Stimulated activated CD8-positive, alpha-beta memory T cell treated with anti-CD3 and anti-CD28 coated beads, Interleukin-2, amount 100 ng/mL, for 48 hours (primary cell): Measurements from ENCODE around the gene SORL1-AS1.

Experiments used
- DNase-seq, 2 donors: peaks; one replicate each; pipeline ENCODE4 v3.0.0-alpha.2; 2020; ENCODE audit warnings: low read depth in 2 of 2

The SORL1-AS1 gene

DNA sequence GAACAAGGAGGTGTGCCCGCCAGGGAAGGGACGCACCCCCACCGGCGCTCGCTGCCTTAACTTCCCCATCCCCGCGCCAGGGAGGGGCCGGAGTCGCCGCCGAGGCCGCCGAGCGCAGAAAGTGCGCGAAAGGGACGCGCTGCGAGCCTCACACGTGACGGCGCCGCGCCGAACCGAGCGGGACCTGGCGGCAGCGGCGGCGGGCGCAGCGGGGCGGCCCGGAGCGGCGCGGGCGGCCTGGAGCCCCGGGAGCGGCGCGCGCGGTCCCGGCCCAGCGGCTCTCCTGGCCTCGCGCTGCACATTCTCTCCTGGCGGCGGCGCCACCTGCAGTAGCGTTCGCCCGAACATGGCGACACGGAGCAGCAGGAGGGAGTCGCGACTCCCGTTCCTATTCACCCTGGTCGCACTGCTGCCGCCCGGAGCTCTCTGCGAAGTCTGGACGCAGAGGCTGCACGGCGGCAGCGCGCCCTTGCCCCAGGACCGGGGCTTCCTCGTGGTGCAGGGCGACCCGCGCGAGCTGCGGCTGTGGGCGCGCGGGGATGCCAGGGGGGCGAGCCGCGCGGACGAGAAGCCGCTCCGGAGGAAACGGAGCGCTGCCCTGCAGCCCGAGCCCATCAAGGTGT, 670 bp downstream of the SORL1-AS1 start, which contains the start of gene SORL1:
TSS of gene SORL1 (plus strand) at position 329 of the 623 bp plus-strand sequence. CDS start at position 347, 18 bp downstream.
- DNase-seq = peak; percentile 63 to 70

DNA sequence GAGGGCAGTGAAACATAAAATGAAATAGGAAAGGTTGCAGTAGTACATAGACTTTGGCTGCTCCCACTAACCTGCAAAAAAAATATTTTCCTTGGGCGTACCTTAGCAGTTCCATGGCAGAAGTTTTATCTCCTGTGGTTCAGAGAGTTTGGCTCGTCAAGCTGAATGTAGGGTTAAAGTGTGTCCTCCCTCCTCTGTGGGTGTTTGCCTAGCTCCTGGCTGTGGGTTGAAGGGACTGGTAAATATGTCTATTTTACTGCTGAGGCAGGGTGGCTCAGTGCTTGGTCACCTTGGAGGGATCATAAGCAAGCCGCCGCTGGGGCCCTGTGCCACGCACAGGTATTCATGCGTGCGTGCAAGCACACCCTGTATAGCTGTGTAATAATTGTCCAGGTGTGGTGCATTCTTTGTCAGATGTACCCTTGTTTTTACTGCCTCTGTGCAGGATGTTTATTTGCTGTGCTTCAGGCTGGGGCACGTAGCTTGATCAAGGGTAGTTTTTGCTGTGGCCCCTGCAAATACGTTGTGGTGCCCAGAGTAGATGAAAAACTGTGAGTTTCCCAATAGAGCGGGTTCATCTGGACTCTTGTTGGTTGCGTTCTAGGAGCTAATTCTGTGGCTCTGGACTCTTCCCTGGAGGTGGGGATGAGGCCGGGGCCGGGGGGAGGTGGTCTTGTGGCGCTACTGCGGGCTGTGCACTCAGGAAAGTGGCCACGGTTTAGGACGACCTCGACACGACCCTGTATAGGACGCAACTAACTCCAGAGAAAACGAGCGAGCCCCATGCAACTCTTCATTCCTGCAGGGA, 1.4 kb downstream of the SORL1-AS1 start:
- DNase-seq = no peak

DNA sequence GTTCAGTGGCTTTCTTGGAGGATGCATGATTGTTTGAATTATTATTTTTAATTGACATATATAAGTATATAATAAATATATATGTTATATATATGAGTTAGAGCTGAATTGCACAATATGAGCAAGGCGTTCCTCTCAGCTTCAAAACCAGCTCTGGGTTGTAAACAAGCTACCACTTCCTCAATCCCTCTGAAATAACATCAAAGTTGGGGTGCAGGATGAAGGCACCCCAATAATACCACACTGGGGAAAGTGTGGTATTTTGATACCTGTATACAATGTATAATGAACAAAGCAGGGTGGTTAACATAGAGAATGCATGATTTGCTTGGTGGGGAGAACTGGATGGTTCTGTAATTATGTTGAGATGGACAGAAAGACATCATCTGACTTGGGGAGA, 2.4 kb downstream of the SORL1-AS1 start:
- DNase-seq = no peak

DNA sequence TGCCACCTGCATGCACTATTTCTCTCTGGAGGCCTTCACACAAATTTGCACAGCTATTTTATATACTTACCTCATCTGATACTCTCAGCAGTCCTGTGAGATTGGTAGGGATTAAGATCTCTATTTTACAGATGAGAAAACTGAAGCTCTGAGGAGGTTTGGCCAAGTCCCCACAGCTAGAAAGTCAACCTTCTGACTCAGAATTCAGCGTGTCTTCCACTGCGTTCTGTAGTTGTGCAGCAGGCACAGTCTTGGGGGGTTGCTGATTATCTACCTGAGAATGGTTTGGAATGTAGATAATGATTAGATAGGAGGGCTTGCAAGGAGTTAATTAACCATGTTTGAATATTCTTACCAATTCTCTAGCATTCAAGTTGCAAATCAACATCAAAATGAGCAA, 3.1 kb downstream of the SORL1-AS1 start:
- no peak for DNase-seq

DNA sequence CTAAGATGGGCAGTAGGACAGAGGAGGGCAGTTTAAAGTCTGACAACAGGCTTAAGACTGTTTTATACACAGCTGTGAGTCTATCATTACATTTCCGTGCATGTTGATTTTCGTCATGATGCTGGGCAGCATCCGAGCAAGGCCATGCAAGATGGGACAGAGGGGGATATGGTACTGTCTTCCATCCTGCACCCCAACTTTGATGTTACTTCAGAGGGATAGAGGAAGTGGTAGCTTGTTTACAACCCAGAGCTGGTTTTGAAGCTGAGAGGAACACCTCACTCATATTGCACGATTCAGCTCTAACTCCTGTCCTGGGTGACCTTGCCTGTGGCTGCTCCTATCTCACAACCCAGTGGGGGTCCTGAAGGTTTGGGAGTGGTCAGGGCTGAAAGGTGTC, 3.6 kb downstream of the SORL1-AS1 start:
- no peak for DNase-seq

DNA sequence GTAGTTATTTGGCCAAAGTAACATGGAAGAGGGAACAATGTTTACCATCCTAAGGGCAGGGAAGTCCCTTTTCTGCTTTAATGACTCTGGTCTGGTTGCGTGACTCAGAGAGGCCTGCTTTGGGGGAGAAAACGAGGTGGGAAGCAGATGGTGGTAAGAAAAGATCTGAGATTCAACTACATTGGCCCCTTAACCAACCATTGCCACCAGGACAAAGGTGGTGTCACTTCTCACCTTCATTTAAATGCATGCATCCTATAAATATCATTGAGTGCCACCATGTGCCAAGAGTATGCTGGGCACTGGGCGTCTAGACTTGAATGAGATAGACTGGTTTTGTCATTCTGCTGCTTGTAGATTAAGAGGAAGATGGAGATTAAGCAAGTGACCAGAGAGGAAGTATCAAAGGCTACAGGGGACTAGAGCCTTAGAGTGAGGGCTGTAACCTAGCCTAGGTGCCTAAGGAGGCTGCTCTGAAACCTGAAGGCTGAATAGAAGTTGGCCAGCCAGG, 4.3 kb downstream of the SORL1-AS1 start:
- DNase-seq = no peak

DNA sequence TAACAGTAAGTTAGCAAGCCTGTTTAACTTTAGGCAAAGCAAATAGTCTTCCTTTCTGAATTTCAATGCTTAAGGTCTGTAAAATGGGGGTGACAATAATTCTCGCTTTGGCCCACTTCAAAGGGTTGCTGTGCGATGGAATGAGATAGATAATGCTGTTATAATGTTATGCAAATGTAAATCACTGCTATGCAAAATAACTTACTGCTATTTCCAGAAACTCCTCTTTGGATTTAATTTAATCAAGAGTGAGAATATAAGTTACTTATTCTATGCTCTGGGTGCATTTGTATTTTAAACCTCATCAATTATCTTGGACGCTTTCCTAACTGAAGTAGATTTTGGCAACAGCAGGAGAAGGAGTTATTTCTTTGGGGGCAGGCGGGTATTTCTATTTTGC, 4.8 kb downstream of the SORL1-AS1 start:
- DNase-seq = no peak

DNA sequence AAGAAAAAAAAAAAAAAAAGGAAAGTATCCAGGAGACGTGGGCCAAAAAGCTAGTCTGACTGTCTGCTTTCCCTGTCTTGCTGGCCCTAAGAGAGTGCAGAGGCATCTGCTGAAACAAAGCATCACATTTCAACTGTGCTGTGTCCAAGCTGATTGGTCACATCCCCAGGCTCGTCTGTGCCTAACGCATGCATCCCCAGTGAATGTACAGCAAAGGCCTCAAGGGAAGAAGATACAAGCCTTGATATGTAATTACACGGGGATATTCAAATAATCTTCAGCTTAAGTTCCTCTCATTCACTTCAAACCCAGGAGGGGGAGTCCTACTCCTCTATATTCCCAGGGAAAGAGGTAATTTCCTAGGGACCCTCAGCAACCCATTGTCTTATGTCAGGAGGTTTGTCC, 6.0 kb downstream of the SORL1-AS1 start:
- DNase-seq = no peak

DNA sequence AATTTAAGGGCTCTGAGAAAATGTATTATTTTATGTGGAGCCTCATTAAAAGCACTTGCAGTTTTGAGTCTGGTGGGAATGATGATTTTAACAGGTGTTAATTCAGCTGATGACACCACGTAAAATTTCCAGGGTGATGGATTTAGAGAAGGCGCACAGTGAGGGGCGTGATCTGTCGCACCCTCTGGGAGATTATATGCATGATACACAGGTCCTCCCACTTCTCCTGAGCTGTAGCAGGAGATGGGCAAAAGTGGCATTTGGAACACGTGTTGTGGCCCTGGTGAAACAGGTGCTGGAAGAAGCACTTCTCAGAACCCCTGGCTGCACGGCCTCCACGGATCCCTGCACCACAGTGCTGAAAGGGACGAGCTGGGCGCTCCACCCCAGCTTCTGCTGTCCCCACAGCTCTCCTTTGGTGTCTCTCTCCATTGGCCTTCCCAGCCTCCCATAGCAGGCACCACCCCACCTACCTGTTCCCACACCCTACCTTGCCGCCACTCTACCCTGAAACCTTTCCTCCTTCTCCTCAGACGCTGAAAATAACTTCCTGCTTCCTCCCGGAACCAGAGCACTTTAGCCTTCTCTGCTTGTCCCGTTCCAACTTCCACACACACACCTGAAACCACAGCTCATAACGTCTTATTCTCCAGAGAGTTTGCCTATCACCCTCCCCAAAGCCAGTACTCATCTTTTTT, 7.5 kb downstream of the SORL1-AS1 start:
- no peak for DNase-seq

DNA sequence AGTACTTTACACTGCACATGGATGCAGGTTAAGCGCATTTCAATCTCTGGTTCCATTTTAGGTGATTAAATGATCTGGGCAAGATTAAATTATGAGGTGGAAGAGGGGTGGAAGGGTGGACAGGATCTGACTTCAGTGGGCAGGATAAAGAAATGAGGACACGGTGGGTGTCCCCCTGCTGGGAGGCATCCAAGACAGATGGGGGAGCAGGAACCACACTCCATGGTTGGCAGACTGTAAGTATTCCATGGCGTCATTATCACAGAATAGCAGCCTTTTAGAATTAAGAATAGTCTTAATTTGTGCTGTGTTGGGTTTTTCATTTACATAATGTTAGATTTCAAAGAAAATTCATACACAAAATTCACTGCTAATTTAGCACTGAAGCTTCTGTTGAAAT, 8.2 kb downstream of the SORL1-AS1 start:
- DNase-seq = no peak

DNA sequence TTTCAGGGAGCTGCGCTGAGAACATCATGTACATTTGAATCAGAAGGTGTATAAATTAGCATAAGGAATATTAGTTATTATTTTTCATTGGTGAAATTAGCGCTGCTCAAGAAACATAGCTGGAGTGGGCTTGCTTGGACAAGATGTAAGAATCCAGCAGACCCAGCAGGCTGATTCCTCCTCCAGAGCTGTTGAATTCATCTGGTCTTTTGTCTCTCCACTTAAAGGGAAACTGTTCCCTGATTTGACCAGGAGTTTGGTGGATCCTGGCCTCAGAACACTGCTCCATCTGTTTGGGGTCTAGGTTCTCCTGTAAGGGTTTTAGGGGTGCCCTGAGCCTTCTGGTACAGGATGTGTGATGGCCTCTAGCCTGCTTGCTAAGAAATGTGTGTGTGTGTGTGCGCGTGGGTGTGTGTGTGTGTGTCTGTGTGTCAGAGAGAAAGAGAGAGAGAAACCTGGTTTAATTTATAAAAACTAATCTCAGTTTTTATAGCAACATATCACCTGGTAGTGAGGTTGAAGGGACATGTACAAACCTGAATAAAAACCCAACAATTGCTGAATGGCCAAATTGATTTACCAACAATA, 9.0 kb downstream of the SORL1-AS1 start:
- no peak for DNase-seq

DNA sequence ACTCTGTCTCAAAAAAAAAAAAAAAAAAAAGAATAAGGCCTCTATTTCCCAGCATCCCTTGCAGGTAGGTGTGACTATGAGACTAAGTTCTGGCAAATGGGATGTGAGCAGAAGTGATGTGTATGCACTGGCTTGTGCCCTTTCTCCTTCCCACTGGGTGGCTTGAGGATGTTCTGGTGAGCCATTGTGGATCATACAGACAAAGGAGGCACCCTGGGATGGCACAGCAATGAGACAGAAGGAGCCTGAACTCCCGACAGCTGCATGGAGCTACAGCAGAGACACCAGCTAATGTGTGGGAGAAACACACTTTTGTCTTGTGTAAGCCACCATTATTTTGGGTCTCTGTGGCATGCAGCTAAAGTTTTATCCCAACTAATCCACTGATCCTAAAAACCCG, 11.2 kb downstream of the SORL1-AS1 start:
- no peak for DNase-seq

DNA sequence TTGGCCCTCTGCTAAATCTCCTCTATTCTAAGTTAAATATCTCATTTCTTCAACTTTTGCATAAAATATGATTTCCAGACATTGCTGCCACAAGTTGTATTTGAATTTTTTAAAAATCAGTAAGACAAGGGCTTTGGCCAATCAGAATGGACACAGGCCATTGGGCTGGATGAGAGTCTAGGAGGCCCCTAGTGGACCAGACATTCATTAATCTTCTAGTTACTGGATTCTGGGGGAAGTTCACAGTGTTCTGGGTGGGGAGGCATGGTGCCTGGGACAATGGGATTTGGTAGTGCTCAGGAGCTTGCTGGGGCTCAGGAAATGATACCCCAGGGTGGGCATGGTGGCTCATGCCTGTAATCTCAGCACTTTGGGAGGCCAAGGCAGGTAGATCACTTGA, 13.0 kb downstream of the SORL1-AS1 start:
- DNase-seq = no peak

DNA sequence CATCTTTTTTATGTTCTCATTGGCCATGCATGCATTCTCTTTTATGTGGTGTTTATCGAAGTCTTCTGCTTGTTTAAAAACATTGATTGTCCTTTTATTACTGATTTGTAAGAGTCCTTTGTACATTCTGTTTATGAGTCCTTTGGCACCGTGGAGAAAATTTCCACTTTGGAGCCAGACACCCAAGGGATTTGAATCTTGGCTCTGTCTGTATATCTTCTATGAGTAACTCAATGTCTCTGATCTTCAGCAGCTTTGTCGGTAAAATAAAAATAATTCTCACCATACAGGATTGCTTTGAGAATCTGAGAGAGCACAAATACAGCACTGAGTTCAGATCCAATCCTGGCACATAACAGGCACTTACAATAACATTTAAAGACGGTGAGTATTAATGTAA, 13.4 kb downstream of the SORL1-AS1 start:
- DNase-seq = no peak

DNA sequence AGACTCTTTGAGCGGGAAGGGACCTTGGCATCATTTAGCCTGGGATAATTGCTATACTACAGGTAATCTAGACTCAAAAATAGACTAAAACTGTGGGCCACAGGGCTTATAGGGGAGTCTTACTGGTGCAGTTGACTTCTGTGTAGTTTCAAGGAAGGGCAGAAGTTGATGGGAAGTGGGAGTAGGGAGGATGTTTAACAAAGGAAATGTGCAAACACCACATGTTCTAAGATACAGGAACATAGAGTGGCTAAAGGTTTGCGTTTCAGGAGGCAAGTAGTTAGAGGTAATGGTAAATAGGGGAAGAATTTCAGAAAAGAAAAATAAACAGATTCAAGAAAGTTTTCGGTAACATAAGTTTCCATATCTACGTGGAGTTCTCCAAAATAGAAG, 15.1 kb downstream of the SORL1-AS1 start:
- DNase-seq = no peak

DNA sequence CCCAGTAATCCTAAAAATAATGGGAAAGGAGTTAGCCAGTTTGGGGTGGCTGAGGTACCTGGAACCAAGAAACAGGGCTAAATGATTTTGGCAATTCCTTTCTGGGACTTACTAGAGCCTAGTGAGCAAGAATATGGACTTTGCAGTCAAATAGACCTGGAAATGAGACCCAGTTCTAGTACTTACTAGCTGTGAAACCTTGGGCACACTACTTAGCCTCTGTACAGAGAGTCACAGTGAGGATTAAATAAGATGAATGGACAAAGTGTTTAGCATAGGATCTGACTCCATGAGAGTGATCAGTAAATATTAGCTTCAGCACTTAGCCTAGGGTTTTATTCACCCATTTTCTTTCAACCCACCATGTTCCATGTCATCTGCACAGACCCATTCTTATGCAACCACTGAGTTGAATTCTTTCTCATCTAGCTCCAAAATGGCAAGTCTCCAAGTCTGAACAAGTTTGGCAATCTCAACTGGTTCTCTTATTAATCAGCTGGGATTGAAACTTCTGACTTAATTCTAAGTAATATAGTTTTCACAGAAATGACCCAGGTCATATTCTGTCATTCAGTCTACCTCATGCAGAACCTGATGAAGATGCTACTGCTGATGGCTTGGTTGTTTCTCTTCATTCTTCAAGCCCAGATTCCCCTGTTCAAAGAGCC, 15.6 kb downstream of the SORL1-AS1 start:
- no peak for DNase-seq

DNA sequence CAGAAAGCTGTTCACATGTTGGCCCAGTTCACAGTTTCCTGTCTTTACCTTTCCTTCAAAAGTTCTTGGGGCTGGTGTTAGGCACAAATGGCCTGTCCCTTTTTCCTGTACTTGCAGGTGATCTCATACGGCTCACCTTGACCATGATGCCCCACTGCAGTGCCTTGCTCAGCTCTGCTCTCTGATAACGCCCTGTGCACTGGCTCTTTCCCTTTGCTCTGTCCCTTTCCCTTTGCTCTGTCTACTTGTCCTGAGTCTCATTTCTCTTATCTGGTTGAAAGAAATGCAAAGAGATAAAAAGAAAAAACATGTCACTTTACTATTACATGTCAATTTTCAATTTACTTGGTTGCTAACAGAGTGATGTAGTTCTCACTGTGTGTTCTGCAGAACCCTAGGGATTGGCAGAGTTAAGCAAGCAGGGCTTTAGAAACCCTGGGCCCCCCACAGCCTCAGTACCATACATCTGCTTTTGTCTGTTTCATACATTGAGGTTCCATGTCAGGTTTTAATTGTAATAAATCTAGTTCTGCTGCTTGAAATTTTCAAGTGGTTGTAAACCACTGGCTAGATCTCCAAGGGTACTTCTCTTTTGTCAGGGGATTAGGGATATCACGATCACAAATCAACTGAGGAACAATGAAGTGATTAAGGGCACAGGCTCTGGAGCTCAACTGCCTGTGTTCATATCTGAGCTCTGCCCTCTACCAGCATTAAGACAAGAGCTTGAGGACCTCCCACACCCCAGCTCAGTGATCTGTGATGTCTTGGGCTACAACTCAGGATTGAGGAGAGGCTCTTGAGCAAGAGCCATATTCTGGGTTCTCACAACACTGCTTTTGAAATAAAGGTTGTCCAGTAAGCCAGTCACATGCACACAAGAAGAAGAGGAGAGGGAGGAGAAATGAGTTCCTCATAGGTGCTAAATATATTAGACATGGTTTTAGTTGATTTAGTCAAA, 16.9 kb downstream of the SORL1-AS1 start:
- DNase-seq = no peak

DNA sequence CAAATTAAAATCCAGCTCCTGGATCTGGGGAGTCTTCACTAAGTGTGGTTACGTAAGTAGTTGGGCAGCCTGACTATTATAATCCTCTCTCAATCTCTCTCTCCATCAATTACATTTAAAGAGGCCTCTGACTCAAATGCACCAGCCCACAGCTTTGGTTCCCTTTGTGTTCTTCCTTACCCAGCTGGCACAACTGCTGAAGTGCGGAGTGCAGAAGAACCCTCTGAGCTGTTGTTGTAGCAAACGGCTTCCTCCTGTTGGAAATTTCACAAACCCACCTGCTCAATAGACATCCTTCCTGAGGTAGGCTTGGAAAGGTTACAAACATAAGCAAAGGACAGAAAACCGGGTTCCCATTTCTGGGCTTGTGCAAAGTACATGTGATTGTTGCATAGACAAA, 17.6 kb downstream of the SORL1-AS1 start:
- no peak for DNase-seq

DNA sequence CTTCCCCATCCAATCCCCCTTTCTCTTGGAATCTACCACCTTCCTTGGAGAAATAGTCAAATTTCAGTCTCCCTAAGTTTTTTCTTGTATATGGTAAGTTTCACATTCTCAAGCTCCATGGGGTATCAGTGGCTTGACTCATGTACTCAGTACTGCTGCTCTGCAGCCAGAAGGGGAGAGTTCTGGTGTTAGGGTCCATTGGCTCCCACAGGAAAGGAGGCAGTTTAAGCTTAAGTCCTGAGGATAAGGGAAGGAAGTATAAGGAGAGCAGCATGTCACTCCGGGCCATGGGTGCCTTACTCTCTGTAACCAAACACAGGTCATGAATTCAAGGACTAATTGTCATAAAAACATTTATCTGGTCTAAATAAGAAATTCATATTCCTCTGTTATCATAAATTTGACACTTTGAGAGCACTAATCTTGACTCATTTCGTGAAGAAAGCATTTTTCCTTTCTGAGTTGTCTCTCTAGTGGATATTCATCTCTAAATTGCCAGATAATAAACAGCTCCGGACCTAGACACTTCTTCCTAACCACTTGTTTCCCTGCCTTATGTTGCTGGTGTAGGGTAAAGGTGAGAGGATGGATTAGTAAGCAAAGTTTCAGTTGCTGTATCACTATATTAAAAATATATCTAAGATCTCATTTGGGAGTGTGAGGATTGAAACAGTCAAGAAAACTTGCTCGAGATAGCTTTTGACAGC, 20.8 kb downstream of the SORL1-AS1 start:
- DNase-seq = no peak

DNA sequence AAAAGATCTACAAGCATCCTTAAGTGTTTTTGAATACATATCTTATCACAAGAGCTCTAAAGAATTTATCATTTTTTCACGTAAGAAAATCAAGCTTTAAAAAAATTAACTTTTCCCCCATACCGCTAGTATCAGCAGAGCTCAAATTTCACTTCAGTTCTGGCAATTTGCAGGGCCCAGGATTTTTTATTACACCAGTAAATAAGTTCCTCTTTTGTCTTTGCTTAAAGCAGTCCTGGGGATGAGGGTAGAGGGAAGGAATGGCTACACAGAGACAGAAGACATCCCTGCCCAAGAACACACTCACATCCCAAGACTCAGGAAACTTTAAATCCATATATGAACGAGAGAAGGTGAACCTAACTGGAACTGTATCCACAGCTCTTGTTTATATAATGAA, 23.2 kb downstream of the SORL1-AS1 start:
- no peak for DNase-seq
